Measurements from ENCODE around the gene FBLN1.

FBLN1 gene

GRCh38 chr22:45582236-45582954 is 79.7 kb downstream of the FBLN1 start:
- no peak for TF ChIP-seq TAF1 (IDR thresholded peaks at IDR 0.05; ENCODE audit: low read depth, low read length)
- no peak for TF ChIP-seq POLR2AphosphoS5 (IDR thresholded peaks at IDR 0.05; ENCODE audit: low read depth, low read length)
- no peak for TF ChIP-seq SPI1 (IDR thresholded peaks at IDR 0.05; ENCODE audit: low read depth, low read length)
- TF ChIP-seq POU2F2 (IDR thresholded peaks at IDR 0.05; ENCODE audit: low read depth, low read length) = no peak
- no peak for TF ChIP-seq POLR2A (IDR thresholded peaks at IDR 0.05; ENCODE audit: low read depth, low read length)
- TF ChIP-seq PAX5 (IDR thresholded peaks at IDR 0.05; ENCODE audit: insufficient read depth, low read length, severe bottlenecking) = no peak
- FAIRE-seq = no peak
- no peak for DNase-seq (ENCODE audit: insufficient read length, low spot score)

- DNase-seq (ENCODE audit: insufficient read length, low spot score) = no peak
- no peak for FAIRE-seq
- TF ChIP-seq POU2F2 (IDR thresholded peaks at IDR 0.05; ENCODE audit: low read depth, low read length) = no peak
- TF ChIP-seq POLR2AphosphoS5 (IDR thresholded peaks at IDR 0.05; ENCODE audit: low read depth, low read length) = no peak
- TF ChIP-seq TAF1 (IDR thresholded peaks at IDR 0.05; ENCODE audit: low read depth, low read length) = no peak
- no peak for TF ChIP-seq SPI1 (IDR thresholded peaks at IDR 0.05; ENCODE audit: low read depth, low read length)
- TF ChIP-seq PAX5 (IDR thresholded peaks at IDR 0.05; ENCODE audit: insufficient read depth, low read length, severe bottlenecking) = no peak
- TF ChIP-seq POLR2A (IDR thresholded peaks at IDR 0.05; ENCODE audit: low read depth, low read length) = no peak
Measured at GRCh38 chr22:45582955-45583320, 80.3 kb downstream of the FBLN1 start.

GRCh38 chr22:45583504-45583903 is 80.8 kb downstream of the FBLN1 start:
- FAIRE-seq = peak; percentile 62
- DNase-seq (ENCODE audit: insufficient read length, low spot score) = peak; percentile 49

GRCh38 chr22:45584121-45584570 is 81.5 kb downstream of the FBLN1 start:
- TF ChIP-seq POLR2A (IDR thresholded peaks at IDR 0.05; ENCODE audit: low read depth, low read length) (no peak), TAF1 (IDR thresholded peaks at IDR 0.05; ENCODE audit: low read depth, low read length) (no peak), POLR2AphosphoS5 (IDR thresholded peaks at IDR 0.05; ENCODE audit: low read depth, low read length) (no peak)
- DNase-seq (ENCODE audit: insufficient read length, low spot score) = no peak
- peak; percentile 40 for FAIRE-seq

More at GRCh38 chr22:45583504-45583903, 80.8 kb downstream of the FBLN1 start:
- TF ChIP-seq POU2F2 (IDR thresholded peaks at IDR 0.05; ENCODE audit: low read depth, low read length) = no peak
- no peak for TF ChIP-seq PAX5 (IDR thresholded peaks at IDR 0.05; ENCODE audit: insufficient read depth, low read length, severe bottlenecking)
- no peak for TF ChIP-seq POLR2A (IDR thresholded peaks at IDR 0.05; ENCODE audit: low read depth, low read length)
- no peak for TF ChIP-seq POLR2AphosphoS5 (IDR thresholded peaks at IDR 0.05; ENCODE audit: low read depth, low read length)
- TF ChIP-seq TAF1 (IDR thresholded peaks at IDR 0.05; ENCODE audit: low read depth, low read length) = no peak
- TF ChIP-seq SPI1 (IDR thresholded peaks at IDR 0.05; ENCODE audit: low read depth, low read length) = no peak

- DNase-seq (ENCODE audit: insufficient read length, low spot score) = no peak
- no peak for TF ChIP-seq POLR2A (IDR thresholded peaks at IDR 0.05; ENCODE audit: low read depth, low read length)
- no peak for TF ChIP-seq POLR2AphosphoS5 (IDR thresholded peaks at IDR 0.05; ENCODE audit: low read depth, low read length)
- TF ChIP-seq PAX5 (IDR thresholded peaks at IDR 0.05; ENCODE audit: insufficient read depth, low read length, severe bottlenecking) = no peak
- no peak for TF ChIP-seq SPI1 (IDR thresholded peaks at IDR 0.05; ENCODE audit: low read depth, low read length)
- no peak for TF ChIP-seq POU2F2 (IDR thresholded peaks at IDR 0.05; ENCODE audit: low read depth, low read length)
- FAIRE-seq = no peak
Measured at GRCh38 chr22:45584621-45585436, 82.1 kb downstream of the FBLN1 start.

GRCh38 chr22:45585437-45585755 is 82.7 kb downstream of the FBLN1 start:
- FAIRE-seq (no peak), DNase-seq (ENCODE audit: insufficient read length, low spot score) (no peak)
- TF ChIP-seq POLR2A (IDR thresholded peaks at IDR 0.05; ENCODE audit: low read depth, low read length) (no peak), SPI1 (IDR thresholded peaks at IDR 0.05; ENCODE audit: low read depth, low read length) (no peak), TAF1 (IDR thresholded peaks at IDR 0.05; ENCODE audit: low read depth, low read length) (no peak), PAX5 (IDR thresholded peaks at IDR 0.05; ENCODE audit: insufficient read depth, low read length, severe bottlenecking) (no peak), POLR2AphosphoS5 (IDR thresholded peaks at IDR 0.05; ENCODE audit: low read depth, low read length) (no peak), POU2F2 (IDR thresholded peaks at IDR 0.05; ENCODE audit: low read depth, low read length) (no peak)

GRCh38 chr22:45585946-45586540 is 83.4 kb downstream of the FBLN1 start:
- DNase-seq (ENCODE audit: insufficient read length, low spot score) (no peak), FAIRE-seq (no peak)
- TF ChIP-seq PAX5 (IDR thresholded peaks at IDR 0.05; ENCODE audit: insufficient read depth, low read length, severe bottlenecking) (no peak), SPI1 (IDR thresholded peaks at IDR 0.05; ENCODE audit: low read depth, low read length) (no peak), POLR2AphosphoS5 (IDR thresholded peaks at IDR 0.05; ENCODE audit: low read depth, low read length) (no peak), POU2F2 (IDR thresholded peaks at IDR 0.05; ENCODE audit: low read depth, low read length) (no peak), TAF1 (IDR thresholded peaks at IDR 0.05; ENCODE audit: low read depth, low read length) (no peak), POLR2A (IDR thresholded peaks at IDR 0.05; ENCODE audit: low read depth, low read length) (no peak)

GRCh38 chr22:45586651-45587405 is 84.1 kb downstream of the FBLN1 start:
- FAIRE-seq = no peak

More at GRCh38 chr22:45586651-45587405, 84.1 kb downstream of the FBLN1 start:
- no peak for DNase-seq (ENCODE audit: insufficient read length, low spot score)
- no peak for TF ChIP-seq POLR2AphosphoS5 (IDR thresholded peaks at IDR 0.05; ENCODE audit: low read depth, low read length)
- TF ChIP-seq TAF1 (IDR thresholded peaks at IDR 0.05; ENCODE audit: low read depth, low read length) = no peak
- TF ChIP-seq POU2F2 (IDR thresholded peaks at IDR 0.05; ENCODE audit: low read depth, low read length) = no peak
- no peak for TF ChIP-seq PAX5 (IDR thresholded peaks at IDR 0.05; ENCODE audit: insufficient read depth, low read length, severe bottlenecking)

All from GM12891 (cell line).